A673 (cell line): ENCODE data around the gene IDUA.

Source experiments
- EZH2 ChIP-seq: fragments of 200-600 bp; sonication (generic); IDR thresholded peaks from 2 replicates; pipeline ENCODE4 v1.6.1; 2017; ENCODE audit warnings: borderline replicate concordance, low read depth, mild to moderate bottlenecking, mixed read lengths, antibody characterized with exemption, low read length; ENCODE audit not compliant: poor library complexity, severe bottlenecking
- TF ChIP-seq, protein P1 (sequence below): fragments of 300-800, 200-600 bp; sonication (generic); conservative IDR thresholded peaks from 2 replicates; pipeline ENCODE4 v1.5.1; 2017; ENCODE audit warnings: low read depth, mild to moderate bottlenecking, antibody characterized with exemption, low read length, moderate library complexity, mixed read lengths

DNA sequence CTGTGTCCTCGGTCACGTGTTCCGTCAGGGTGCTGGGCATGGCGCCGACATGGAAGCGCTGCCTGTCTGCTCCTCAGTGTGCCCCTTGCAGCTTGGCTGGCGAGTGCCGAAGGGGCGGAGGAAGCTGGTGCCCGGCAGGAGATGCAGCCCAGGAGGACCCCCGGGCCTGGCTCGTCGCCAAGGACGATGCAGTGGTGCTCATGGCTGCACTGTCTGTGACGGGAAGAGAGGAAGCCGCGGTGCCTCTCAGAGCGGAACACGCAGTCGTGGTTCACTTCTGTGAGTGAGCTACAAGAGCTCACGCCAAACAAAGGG lies 62.7 kb downstream of the IDUA start:
- TF ChIP-seq, protein P1, sequence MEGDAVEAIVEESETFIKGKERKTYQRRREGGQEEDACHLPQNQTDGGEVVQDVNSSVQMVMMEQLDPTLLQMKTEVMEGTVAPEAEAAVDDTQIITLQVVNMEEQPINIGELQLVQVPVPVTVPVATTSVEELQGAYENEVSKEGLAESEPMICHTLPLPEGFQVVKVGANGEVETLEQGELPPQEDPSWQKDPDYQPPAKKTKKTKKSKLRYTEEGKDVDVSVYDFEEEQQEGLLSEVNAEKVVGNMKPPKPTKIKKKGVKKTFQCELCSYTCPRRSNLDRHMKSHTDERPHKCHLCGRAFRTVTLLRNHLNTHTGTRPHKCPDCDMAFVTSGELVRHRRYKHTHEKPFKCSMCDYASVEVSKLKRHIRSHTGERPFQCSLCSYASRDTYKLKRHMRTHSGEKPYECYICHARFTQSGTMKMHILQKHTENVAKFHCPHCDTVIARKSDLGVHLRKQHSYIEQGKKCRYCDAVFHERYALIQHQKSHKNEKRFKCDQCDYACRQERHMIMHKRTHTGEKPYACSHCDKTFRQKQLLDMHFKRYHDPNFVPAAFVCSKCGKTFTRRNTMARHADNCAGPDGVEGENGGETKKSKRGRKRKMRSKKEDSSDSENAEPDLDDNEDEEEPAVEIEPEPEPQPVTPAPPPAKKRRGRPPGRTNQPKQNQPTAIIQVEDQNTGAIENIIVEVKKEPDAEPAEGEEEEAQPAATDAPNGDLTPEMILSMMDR: no peak
- TF ChIP-seq EZH2: no peak
